Subcutaneous adipose tissue (tissue), 4 donors: ENCODE measurements around the gene GOLGA8J. TPM values are rescaled to one million over a fixed set of nuclear protein-coding genes. Genes with fewer than 3 reads are reported as not detected.

Experiments
- total RNA-seq, 4 donors: library from RNA; depleted of rRNA; stranded (reverse); fragments of >200 nt; gene quantifications; one replicate each; pipeline ENCODE4 v1.1.0, GENCODE V29; 2016
- TF ChIP-seq, protein P1 (sequence below): fragments of 450-650 bp; IDR thresholded peaks from one replicate; pipeline ENCODE4 v1.5.1; 2016; ENCODE audit warnings: low read depth, mild to moderate bottlenecking, control low read depth, antibody characterized with exemption, moderate library complexity

GOLGA8J gene
- total RNA-seq, 4 donors from 2014 or later: 0.51 to 3.8 TPM; not detected in 2

DNA sequence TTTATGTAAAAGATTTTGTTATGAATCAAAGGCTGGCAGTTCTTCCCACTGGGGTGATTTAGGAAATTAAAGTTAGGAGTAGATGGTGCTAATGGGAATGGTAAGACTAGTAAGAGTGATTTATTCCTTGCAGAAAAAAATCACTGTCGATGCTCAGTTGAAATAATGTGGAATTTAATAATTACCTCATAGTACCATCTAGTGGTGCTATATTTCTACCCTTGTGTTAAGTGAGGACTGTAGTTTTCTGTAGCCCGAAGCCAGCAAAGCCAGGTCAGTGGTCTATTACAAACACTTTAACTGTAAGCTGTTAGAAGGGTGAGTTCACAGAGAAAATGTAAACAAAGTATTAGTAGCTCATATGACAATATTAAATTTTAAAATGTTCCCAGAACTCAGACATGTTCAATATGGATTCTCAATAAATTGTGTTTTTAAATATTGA lies 39.5 kb upstream of the GOLGA8J start:
- TF ChIP-seq, protein P1, sequence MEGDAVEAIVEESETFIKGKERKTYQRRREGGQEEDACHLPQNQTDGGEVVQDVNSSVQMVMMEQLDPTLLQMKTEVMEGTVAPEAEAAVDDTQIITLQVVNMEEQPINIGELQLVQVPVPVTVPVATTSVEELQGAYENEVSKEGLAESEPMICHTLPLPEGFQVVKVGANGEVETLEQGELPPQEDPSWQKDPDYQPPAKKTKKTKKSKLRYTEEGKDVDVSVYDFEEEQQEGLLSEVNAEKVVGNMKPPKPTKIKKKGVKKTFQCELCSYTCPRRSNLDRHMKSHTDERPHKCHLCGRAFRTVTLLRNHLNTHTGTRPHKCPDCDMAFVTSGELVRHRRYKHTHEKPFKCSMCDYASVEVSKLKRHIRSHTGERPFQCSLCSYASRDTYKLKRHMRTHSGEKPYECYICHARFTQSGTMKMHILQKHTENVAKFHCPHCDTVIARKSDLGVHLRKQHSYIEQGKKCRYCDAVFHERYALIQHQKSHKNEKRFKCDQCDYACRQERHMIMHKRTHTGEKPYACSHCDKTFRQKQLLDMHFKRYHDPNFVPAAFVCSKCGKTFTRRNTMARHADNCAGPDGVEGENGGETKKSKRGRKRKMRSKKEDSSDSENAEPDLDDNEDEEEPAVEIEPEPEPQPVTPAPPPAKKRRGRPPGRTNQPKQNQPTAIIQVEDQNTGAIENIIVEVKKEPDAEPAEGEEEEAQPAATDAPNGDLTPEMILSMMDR: no peak

DNA sequence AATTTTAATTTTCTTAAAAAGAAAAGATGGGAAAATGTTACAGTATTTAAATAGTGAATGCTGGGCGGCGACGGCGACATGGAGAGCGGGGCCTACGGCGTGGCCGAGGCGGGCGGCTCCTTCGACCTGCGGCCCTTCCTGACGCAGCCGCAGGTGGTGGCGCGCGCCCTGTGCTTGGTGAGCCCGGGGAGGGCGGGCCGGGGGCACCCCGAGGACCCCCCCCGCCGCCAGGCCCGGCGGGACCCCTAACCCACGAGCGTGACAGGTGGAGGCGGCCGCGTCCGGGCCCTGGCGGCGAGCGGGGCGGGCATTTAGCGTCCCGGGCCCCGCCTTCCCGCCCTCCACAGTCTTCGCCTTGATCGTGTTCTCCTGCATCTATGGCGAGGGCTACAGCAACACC lies 38.4 kb upstream of the GOLGA8J start:
- TF ChIP-seq, protein P1: no peak

DNA sequence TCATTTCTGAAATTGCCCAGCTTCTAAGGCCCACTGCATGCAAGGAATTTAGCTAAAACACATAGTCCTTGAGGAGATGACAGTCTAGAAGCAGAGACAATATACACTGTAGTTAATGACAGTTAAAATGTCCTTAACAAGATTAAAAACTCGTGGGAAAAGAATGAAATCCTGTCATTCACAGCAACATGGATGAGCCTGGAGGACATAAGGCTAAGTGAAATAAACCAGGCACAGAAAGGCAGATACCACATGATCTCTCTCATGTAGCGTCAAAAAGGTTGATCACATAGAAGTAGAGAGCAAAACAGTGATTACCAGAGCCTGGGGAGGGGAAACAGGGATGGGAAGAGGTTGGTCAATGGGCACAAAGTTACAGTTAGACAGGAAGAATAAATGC lies 36.3 kb upstream of the GOLGA8J start:
- TF ChIP-seq, protein P1: no peak

DNA sequence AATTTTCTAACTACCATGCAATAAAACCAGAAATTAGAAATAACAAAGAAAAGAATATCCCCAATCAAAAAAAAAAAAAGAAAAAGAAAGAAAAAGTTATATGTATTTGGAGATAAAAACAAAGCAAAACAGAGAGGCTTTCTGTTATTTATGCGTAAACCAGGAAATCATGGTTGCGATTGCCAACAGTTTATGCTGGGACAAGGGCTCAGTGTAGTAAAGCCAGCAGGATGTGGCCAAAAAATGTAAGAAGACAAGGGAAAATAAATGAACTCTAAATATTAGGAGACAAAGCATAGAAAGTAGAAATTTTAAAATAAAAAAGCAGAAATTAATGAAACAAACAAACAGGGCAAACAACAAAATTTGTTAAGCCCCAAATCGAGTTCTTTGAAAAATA lies 27.2 kb upstream of the GOLGA8J start:
- TF ChIP-seq, protein P1: no peak

DNA sequence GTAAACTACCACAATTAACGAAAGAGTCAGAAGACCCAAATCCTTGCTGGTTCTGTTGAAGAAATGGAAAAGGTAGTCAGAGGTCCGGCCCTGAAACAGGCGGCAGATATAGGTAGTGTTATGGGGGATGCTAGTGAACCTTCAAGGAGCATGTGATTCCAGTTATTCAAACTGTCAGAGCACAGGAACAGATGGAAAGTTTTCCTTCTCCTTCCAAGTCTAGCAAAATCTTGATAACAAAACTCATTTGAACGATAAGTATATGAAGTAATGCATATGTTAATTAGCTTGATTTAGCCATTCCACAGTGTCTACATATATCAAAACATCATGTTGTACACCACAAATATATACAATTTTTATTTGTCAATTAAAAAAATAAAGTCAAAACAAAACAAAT lies 26.6 kb upstream of the GOLGA8J start:
- TF ChIP-seq, protein P1: no peak

DNA sequence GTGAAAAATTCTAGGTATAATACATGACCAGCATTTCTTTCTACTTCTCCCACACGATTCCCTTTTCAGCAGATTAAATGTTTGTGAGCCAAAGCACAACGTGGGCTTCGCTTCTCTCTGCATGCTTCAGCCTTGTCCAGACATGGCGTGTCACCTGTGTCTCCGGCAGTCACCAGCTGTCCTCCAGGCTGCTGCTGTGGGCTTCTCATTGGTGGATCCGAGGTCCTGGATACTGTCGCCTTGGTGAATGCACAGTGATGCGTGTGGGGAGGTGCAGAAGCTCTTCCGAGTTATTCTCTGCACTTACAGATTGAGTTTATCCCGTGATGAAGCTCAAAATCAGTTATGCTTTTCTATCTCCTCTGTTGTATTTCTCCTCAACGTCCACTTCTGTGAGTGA lies 23.0 kb upstream of the GOLGA8J start:
- TF ChIP-seq, protein P1: no peak

DNA sequence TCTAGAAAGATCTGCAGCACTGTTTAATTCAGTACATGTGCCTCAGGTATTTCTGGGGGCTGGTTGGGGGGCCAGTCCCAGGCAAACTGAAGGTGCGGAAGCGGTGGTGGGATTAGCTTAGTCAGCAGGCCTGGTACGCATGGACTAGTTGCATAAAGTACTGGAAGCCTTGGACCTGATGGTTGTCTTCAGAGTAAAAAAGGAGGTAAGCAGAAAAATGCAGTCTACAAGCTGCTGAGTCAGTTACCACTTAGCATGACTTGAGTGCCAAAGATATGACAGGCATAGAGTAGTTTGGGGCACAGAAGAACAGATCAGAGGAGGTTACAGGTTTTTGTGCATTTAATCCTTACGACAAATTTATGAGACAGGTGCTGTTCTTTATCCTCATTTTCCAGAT lies 19.9 kb upstream of the GOLGA8J start:
- TF ChIP-seq, protein P1: no peak
